ENCODE measurements around the gene GPR84. TPM values are rescaled to one million over a fixed set of nuclear protein-coding genes. Genes with fewer than 3 reads are reported as not detected.
A peak's percentile ranks its signal among the peaks of the same experiment; 100 is the strongest.

The GPR84 gene
- total and polyA plus RNA-seq, 2 donors (not counting 1 experiment from before 2014, with no cell fraction given), result 0.16 TPM; not detected in 1

DNA sequence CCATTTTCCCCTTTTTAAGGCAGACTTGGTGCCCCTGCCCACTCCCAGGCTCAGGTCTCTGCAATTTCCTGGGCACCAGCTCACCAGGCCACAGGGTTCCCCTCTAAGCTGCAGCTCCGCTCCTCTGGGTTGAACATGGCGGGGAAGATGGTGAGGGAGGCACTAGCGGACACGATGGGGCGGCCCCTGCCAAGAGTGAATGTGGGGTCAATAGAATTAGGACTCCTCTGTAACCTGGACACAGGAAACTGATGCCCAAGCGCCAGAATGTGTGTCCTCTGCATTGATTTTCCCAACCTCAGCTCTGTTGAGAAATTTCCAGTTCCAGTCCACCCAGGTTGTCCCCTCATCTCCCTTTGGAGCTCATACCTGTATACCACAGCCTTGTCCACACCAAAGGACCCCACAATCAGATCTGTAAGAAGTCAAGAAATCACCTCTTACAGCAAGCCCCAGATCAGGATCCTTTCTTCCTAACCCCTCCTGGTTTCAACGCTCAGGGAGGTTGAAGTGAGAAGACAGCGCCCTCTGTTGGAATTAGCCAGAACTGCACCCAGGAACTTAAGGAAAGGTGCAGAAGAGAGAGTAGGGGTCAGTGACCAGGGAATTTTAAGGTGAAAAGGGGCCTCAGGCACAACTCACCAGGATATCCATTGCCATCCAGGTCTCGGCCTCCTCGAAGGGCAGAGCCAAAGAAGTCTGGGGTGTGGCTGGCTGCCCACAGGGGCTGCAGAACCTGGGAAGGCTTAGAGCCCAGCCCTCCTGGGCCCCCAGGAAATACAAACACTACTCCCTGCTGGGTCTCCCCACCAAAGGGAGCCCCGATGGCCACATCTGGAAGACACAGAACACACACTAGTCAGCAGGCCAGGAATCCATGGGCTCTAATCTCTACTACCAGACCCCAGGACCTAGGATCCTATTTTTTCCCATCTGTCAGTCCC lies 40.0 kb upstream of the GPR84 start:
- H3K27me3 Mint-ChIP-seq, result peaks cover 7% of the 10 kb centered on the region
- Histone ChIP-seq H3K79me2 (ENCODE audit: control insufficient read depth, insufficient read depth, low read length) (no peaks in the 10 kb centered on the region), H3K9ac (ENCODE audit: low read length) (no peak overlapping the region), H3K9me3 (ENCODE audit: control extremely low read depth in 1 of 3, control insufficient read depth in 2 of 3, insufficient read depth in 1 of 3, low read length in 2 of 3) (no peaks in the 10 kb centered on the region), H3K27ac (ENCODE audit: low read length in 2 of 2) (no peak overlapping the region), H3K36me3 (replicated peaks in 1 of 2; ENCODE audit: control extremely low read depth in 1 of 2, control insufficient read depth in 1 of 2, extremely low read depth in 1 of 2, insufficient read depth in 2 of 2, low read length in 1 of 2) (peaks cover 0 to 8% of the 10 kb centered on the region in 2 experiments), H3K4me3 (ENCODE audit: control extremely low read depth in 1 of 5, extremely low read depth in 1 of 5, insufficient read depth in 1 of 5, low read depth in 2 of 5, low read length in 4 of 5) (no peak overlapping the region), H3K4me1 (ENCODE audit: control insufficient read depth in 2 of 2, insufficient read depth in 2 of 2, low read length in 2 of 2) (peaks cover 4 to 12% of the 10 kb centered on the region in 2 donors), H3K4me2 (replicated peaks; ENCODE audit: low read depth, low read length, poor library complexity, severe bottlenecking) (no peak overlapping the region), H3K27me3 (replicated peaks in 1 of 4; ENCODE audit: control extremely low read depth in 1 of 4, control insufficient read depth in 3 of 4, insufficient read depth in 4 of 4, low read length in 3 of 4) (no peaks in the 10 kb centered on the region), H4K20me1 (ENCODE audit: control insufficient read depth, insufficient read depth, low read length, poor library complexity, severe bottlenecking) (no peaks in the 10 kb centered on the region), H2AFZ (ENCODE audit: insufficient read depth, low read depth, low read length, poor library complexity, severe bottlenecking) (no peak overlapping the region)
- ChIA-PET POLR2A (interaction anchor here (1.0 kb wide), 1 partner anchor 25 kb away, joined by 3 read pairs; no protein-coding TSS in a partner anchor), CTCF (interaction anchor here (1.0 to 12.3 kb wide), 6 partner anchors 8 to 61 kb away, joined by 3 to 1030 read pairs (median 4); partner anchors contain the start of gene ITGA5)
- H3K4me1 Mint-ChIP-seq, result peaks cover 9% of the 10 kb centered on the region
- ATAC-seq (ENCODE audit: low read depth), result peak; percentile 73
- WGBS (ENCODE audit: insufficient coverage), result 72% methylated on average over 6 of the region's 11 CpGs
- H3K27ac Mint-ChIP-seq, result no peak overlapping the region
- H3K9me3 Mint-ChIP-seq (ENCODE audit: insufficient read depth), result no peaks in the 10 kb centered on the region
- TF ChIP-seq CTCF (IDR thresholded peaks at IDR 0.05) (peak; percentile 100), EZH2 (IDR thresholded peaks at IDR 0.05; ENCODE audit: borderline replicate concordance, insufficient read depth, low read depth, low read length, poor library complexity, severe bottlenecking) (no peak)
- no peak overlapping the region for H3K4me3 Mint-ChIP-seq
- DNase-seq, result peak; percentile 74
- intact Hi-C loops (cut with micrococcal nuclease), result loop anchor here (1.0 to 2.0 kb wide), 2 partner anchors 9 to 14 kb away; partner anchors contain the start of gene ITGA5

- ChIA-PET CTCF (interaction anchor here (0.7 to 12.3 kb wide), 7 partner anchors 14 to 395 kb away, joined by 3 to 1030 read pairs (median 28); partner anchors contain the start of genes ITGA5 and NCKAP1L), POLR2A (no interaction called here)
- TF ChIP-seq CTCF (IDR thresholded peaks at IDR 0.05) (no peak), EZH2 (IDR thresholded peaks at IDR 0.05; ENCODE audit: borderline replicate concordance, insufficient read depth, low read depth, low read length, poor library complexity, severe bottlenecking) (no peak)
- no peak overlapping the region for H3K27ac ChIP-seq (ENCODE audit: low read length in 2 of 2)
- no peaks in the 10 kb centered on the region for H3K79me2 ChIP-seq (ENCODE audit: control insufficient read depth, insufficient read depth, low read length)
- WGBS (ENCODE audit: insufficient coverage), result no CpG with 5 or more reads among the region's 2 CpGs
- intact Hi-C loops (cut with micrococcal nuclease), result no loop called here
- DNase-seq (no peak), ATAC-seq (ENCODE audit: low read depth) (no peak)
- H3K27me3 ChIP-seq (replicated peaks in 1 of 4; ENCODE audit: control extremely low read depth in 1 of 4, control insufficient read depth in 3 of 4, insufficient read depth in 4 of 4, low read length in 3 of 4), result no peaks in the 10 kb centered on the region
- no peak overlapping the region for H3K4me3 ChIP-seq (ENCODE audit: control extremely low read depth in 1 of 5, extremely low read depth in 1 of 5, insufficient read depth in 1 of 5, low read depth in 2 of 5, low read length in 4 of 5)
- H3K4me1 ChIP-seq (ENCODE audit: control insufficient read depth in 2 of 2, insufficient read depth in 2 of 2, low read length in 2 of 2), result peaks cover 0 to 7% of the 10 kb centered on the region in 2 donors
- no peaks in the 10 kb centered on the region for H3K9me3 Mint-ChIP-seq (ENCODE audit: insufficient read depth)
- H3K4me2 ChIP-seq (replicated peaks; ENCODE audit: low read depth, low read length, poor library complexity, severe bottlenecking), result no peak overlapping the region
- no peak overlapping the region for H3K27ac Mint-ChIP-seq
- no peak overlapping the region for H2AFZ ChIP-seq (ENCODE audit: insufficient read depth, low read depth, low read length, poor library complexity, severe bottlenecking)
- peaks cover 0 to 8% of the 10 kb centered on the region in 2 experiments for H3K36me3 ChIP-seq (replicated peaks in 1 of 2; ENCODE audit: control extremely low read depth in 1 of 2, control insufficient read depth in 1 of 2, extremely low read depth in 1 of 2, insufficient read depth in 2 of 2, low read length in 1 of 2)
- no peak overlapping the region for H3K4me3 Mint-ChIP-seq
- H3K9ac ChIP-seq (ENCODE audit: low read length), result no peak overlapping the region
- peaks cover 3% of the 10 kb centered on the region for H3K27me3 Mint-ChIP-seq
- H3K9me3 ChIP-seq (ENCODE audit: control extremely low read depth in 1 of 3, control insufficient read depth in 2 of 3, insufficient read depth in 1 of 3, low read length in 2 of 3), result no peaks in the 10 kb centered on the region
- H4K20me1 ChIP-seq (ENCODE audit: control insufficient read depth, insufficient read depth, low read length, poor library complexity, severe bottlenecking), result no peaks in the 10 kb centered on the region
- H3K4me1 Mint-ChIP-seq, result peaks cover 3% of the 10 kb centered on the region
Measured at GRCh38 chr12:54401119-54401518, 36.8 kb upstream of the GPR84 start.
